CD8-positive, alpha-beta memory T cell (primary cell): ENCODE data around the gene RAB11FIP4. TPM values are rescaled to one million over a fixed set of nuclear protein-coding genes. Genes with fewer than 3 reads are reported as not detected.

ENCODE experiments used
- CTCF ChIA-PET: fragments of 350-600 bp; sonication (Branson Sonifier 250); formaldehyde crosslinking; loops from one replicate; lab custom pipeline; 2021; ENCODE audit warnings: antibody characterized with exemption; lab: Charles Lee
- POLR2A ChIA-PET: fragments of 350-600 bp; sonication (Branson Sonifier 250); formaldehyde crosslinking; loops from one replicate; lab custom pipeline; 2021; ENCODE audit warnings: antibody characterized with exemption; lab: Charles Lee
- DNase-seq, 5 donors: peaks; one replicate each; pipeline versions ENCODE4 v3.0.0 to v3.0.0-alpha.2; 2020 to 2022; ENCODE audit warnings: mixed read lengths in 1 of 5
- H3K27ac ChIP-seq: one replicate; pipeline ENCODE4 v1.7.0; 2013; ENCODE audit warnings: low read depth, mild to moderate bottlenecking, low read length, moderate library complexity
- H3K27me3 ChIP-seq: 2 replicates; pipeline ENCODE4 v1.7.0; 2013; ENCODE audit warnings: low read length, mild to moderate bottlenecking; ENCODE audit not compliant: insufficient read depth, poor library complexity, severe bottlenecking
- H3K36me3 ChIP-seq: 2 replicates; pipeline ENCODE4 v1.7.0; 2013; ENCODE audit warnings: mild to moderate bottlenecking, low read length, moderate library complexity; ENCODE audit not compliant: insufficient read depth
- H3K4me1 ChIP-seq: 2 replicates; pipeline ENCODE4 v1.7.0; 2013; ENCODE audit warnings: mild to moderate bottlenecking, low read length, moderate library complexity; ENCODE audit not compliant: insufficient read depth
- H3K4me3 ChIP-seq: 2 replicates; pipeline ENCODE4 v1.7.0; 2013; ENCODE audit warnings: mild to moderate bottlenecking, low read length
- H3K9me3 ChIP-seq: 2 replicates; pipeline ENCODE4 v1.7.0; 2013; ENCODE audit warnings: mild to moderate bottlenecking, low read length
- H3K27ac Mint-ChIP-seq, 8 donors: one replicate each; pipeline ENCODE4 v1.8.0; 2020 to 2021; ENCODE audit warnings: mixed read lengths in 8 of 8, mild to moderate bottlenecking in 6 of 8, inconsistent platforms in 3 of 8, moderate library complexity in 3 of 8
- H3K27me3 Mint-ChIP-seq, 2 donors: one replicate each; pipeline ENCODE4 v1.8.0; 2020 to 2021; ENCODE audit warnings: mixed read lengths in 2 of 2, mild to moderate bottlenecking in 1 of 2, moderate library complexity in 1 of 2
- H3K36me3 Mint-ChIP-seq, 3 donors: one replicate each; pipeline ENCODE4 v1.8.0; 2020 to 2021; ENCODE audit warnings: mixed read lengths in 3 of 3, inconsistent platforms in 1 of 3, mild to moderate bottlenecking in 1 of 3
- H3K4me1 Mint-ChIP-seq, 3 donors: one replicate each; pipeline ENCODE4 v1.8.0; 2020 to 2021; ENCODE audit warnings: mixed read lengths in 3 of 3, inconsistent platforms in 1 of 3, mild to moderate bottlenecking in 1 of 3
- H3K4me3 Mint-ChIP-seq, 7 donors: one replicate each; pipeline ENCODE4 v1.8.0; 2020 to 2021; ENCODE audit warnings: mixed read lengths in 7 of 7, mild to moderate bottlenecking in 6 of 7, moderate library complexity in 4 of 7, inconsistent platforms in 2 of 7
- H3K9me3 Mint-ChIP-seq, 5 donors: one replicate each; pipeline ENCODE4 v1.8.0; 2020 to 2022; ENCODE audit warnings: mixed read lengths in 5 of 5, mild to moderate bottlenecking in 3 of 5, moderate library complexity in 2 of 5, inconsistent platforms in 1 of 5
- polyA plus RNA-seq: library from polyadenylated mRNA; unstranded; fragments of 300-500 nt; fragmentation: Illumina TruSeq; gene quantifications from one replicate; pipeline ENCODE4 v1.2.3, GENCODE V29; 2021
- total RNA-seq, 2 experiments: library from RNA; stranded (reverse); gene quantifications; one replicate each; pipeline ENCODE4 v1.2.3, GENCODE V29; 2021

RAB11FIP4 gene
- total and polyA plus RNA-seq, 3 experiments from 2014 or later, result 15.1 to 26.8 (median 17.4) TPM

DNA sequence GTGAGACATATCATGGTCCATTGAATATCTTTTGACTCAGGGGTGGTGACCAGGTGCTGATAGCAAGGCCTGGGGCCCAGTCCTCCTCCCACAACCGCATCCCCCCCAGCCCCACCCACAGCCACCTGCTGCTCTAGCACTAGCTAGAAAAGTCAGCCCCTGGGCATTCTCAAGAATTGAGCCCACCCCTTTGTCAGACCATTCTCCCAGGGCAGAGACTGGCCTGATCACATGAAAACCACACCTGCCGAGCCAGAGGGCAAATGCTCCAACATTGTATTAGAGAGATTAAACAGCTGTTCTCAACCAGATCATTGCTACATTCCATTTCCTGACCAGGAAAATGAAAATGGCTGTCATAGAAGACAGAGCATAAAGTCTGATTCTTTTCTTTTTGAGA, 62.4 kb downstream of the RAB11FIP4 start:
- no peaks in the 10 kb centered on the region for H3K27me3 ChIP-seq
- no peak for DNase-seq
- H3K4me3 Mint-ChIP-seq, result no peak overlapping the region
- H3K27ac Mint-ChIP-seq, result no peak overlapping the region
- no peaks in the 10 kb centered on the region for H3K9me3 Mint-ChIP-seq
- no peaks in the 10 kb centered on the region for H3K36me3 Mint-ChIP-seq
- ChIA-PET CTCF (interaction anchor here (0.9 kb wide), 1 partner anchor 71 kb away, joined by 3 read pairs; no protein-coding TSS in a partner anchor), POLR2A (no interaction called here)
- H3K4me1 ChIP-seq, result no peaks in the 10 kb centered on the region
- no peaks in the 10 kb centered on the region for H3K36me3 ChIP-seq
- H3K9me3 ChIP-seq, result no peaks in the 10 kb centered on the region
- no peak overlapping the region for H3K4me3 ChIP-seq
- peaks cover 7% of the 10 kb centered on the region in 2 donors for H3K27me3 Mint-ChIP-seq
- no peaks in the 10 kb centered on the region for H3K4me1 Mint-ChIP-seq
- no peak overlapping the region for H3K27ac ChIP-seq

DNA sequence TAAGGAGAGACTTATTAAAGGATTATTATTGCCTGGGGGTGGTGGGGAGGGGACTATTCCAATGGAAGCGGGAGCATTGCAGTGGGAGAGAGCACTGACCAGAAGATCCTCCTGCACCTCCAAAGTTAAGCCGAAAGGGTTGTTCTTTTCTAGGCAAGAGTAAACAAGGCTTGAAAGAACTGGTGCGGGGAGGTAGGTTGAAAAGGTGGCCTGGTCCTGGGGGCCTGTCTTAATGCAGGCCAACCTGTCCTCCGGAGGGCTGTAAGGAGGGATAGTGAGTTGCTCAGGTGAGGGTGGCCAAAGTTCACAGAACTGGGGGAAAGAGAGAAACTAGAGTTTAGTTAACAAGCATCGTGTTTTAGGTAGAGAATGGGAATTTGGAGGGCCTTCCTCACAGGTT, 65.3 kb downstream of the RAB11FIP4 start:
- no peak overlapping the region for H3K4me3 Mint-ChIP-seq
- Histone ChIP-seq H3K9me3 (no peaks in the 10 kb centered on the region), H3K4me3 (no peak overlapping the region), H3K4me1 (no peaks in the 10 kb centered on the region), H3K27me3 (no peaks in the 10 kb centered on the region), H3K27ac (peak overlapping the region; percentile 6), H3K36me3 (no peaks in the 10 kb centered on the region)
- H3K27me3 Mint-ChIP-seq, result peaks cover 0 to 6% of the 10 kb centered on the region in 2 donors
- H3K36me3 Mint-ChIP-seq, result no peaks in the 10 kb centered on the region
- DNase-seq, result no peak
- POLR2A ChIA-PET, result no interaction called here
- H3K4me1 Mint-ChIP-seq, result no peaks in the 10 kb centered on the region
- H3K9me3 Mint-ChIP-seq, result no peaks in the 10 kb centered on the region
- CTCF ChIA-PET, result interaction anchor here (0.8 kb wide), 1 partner anchor 61 kb away, joined by 3 read pairs; no protein-coding TSS in a partner anchor
- no peak overlapping the region for H3K27ac Mint-ChIP-seq

DNA sequence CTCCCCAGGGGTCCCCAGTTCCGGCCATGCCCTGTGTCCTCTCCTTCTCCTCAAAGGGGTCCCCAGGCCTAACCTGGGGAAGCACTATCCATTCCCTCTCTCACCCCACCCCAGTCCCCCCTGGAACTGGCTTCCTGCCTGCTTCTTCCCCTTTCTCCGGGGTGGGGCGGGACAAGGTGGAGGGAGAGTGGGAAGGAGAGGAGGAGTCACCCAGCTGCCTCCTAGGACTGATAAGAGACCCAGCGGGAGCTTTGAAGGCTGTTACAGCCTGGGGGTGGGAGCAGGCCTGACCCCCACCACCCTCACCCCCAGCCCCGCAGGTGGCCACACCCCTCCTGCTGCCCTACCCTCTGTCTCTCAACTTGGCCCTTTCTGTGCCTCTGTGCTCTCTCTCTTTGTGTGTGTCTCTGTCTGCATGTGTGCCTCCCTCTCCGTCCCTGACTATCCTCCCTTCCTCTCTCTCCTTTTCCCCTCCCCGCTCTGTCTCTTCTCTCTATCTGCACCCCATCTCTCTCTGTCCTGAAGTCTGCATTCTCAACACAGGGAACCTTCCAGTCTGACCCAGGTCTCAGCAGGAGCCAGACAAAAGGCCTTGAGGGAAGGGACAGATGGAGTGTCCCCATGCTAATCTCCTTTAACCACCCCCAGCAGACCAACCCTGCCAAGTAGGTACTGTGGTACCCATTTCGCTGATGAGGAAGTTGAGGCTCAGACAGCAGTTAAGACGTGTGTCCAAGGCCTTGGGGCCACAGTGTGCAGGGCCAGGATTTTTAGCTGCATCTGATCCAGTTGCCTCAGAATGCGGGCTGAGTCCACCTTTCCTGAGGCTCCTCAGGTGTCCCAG, 66.1 kb downstream of the RAB11FIP4 start:
- no peak overlapping the region for H3K4me3 Mint-ChIP-seq

DNA sequence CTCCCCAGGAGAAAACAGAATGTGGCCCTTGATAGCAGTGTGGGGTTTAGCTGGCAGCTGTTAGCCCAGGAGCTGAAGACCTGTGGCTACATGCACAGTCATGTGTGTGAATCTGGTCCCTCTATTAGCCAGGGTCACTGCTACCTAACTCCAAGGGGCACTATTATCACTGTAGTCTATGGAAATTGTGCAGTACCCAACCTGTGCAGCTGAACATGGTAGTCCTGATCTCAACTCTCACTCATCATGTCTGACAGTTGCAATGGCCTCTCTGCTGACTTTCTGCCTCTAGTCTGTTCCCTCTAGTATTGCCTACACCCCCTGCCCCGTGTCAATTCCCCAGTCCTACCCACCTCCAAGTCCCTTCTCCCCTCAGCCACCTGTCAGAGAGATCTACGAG, 67.4 kb downstream of the RAB11FIP4 start:
- H3K4me1 ChIP-seq, result no peaks in the 10 kb centered on the region
- Mint-ChIP-seq H3K4me1 (no peaks in the 10 kb centered on the region), H3K36me3 (no peaks in the 10 kb centered on the region), H3K4me3 (no peak overlapping the region), H3K27ac (peak overlapping the region in 3 of 8 donors; percentile 5 to 68 (median 12)), H3K27me3 (peaks cover 0 to 6% of the 10 kb centered on the region in 2 donors), H3K9me3 (no peaks in the 10 kb centered on the region)
- POLR2A ChIA-PET, result no interaction called here
- no peaks in the 10 kb centered on the region for H3K9me3 ChIP-seq
- H3K4me3 ChIP-seq, result no peak overlapping the region
- no peaks in the 10 kb centered on the region for H3K36me3 ChIP-seq
- CTCF ChIA-PET, result no interaction called here
- no peak for DNase-seq
- no peak overlapping the region for H3K27ac ChIP-seq
- H3K27me3 ChIP-seq, result no peaks in the 10 kb centered on the region

More for the DNA sequence above, 66.1 kb downstream of the RAB11FIP4 start:
- no peak for DNase-seq
- H3K4me1 Mint-ChIP-seq, result no peaks in the 10 kb centered on the region
- Histone ChIP-seq H3K36me3 (no peaks in the 10 kb centered on the region), H3K27me3 (no peaks in the 10 kb centered on the region), H3K27ac (peak overlapping the region; percentile 6), H3K4me1 (no peaks in the 10 kb centered on the region), H3K4me3 (no peak overlapping the region), H3K9me3 (no peaks in the 10 kb centered on the region)
- POLR2A ChIA-PET, result no interaction called here
- peaks cover 0 to 6% of the 10 kb centered on the region in 2 donors for H3K27me3 Mint-ChIP-seq
- H3K27ac Mint-ChIP-seq, result no peak overlapping the region
- CTCF ChIA-PET, result no interaction called here
- H3K9me3 Mint-ChIP-seq, result no peaks in the 10 kb centered on the region
- no peaks in the 10 kb centered on the region for H3K36me3 Mint-ChIP-seq

DNA sequence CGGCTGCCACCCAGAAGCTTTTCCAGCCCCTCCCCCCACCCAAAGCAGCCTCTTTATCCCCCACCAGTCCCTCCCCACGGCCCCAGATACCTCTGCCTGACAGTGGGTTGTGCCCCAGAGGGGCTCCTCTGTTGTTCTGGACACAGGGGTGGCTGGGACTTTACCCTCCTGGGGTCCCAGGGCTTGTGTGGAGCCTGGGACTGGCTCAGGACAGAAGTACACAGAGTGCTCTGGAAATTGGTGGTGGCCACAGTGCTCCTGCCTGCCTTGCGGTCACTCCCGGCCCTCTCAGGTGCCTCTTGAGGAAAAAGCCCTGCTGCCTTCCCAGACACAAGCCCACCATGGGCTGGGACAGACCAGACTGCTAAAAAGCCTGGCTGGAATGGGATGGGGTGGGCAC, 68.2 kb downstream of the RAB11FIP4 start:
- no peak overlapping the region for H3K4me3 ChIP-seq
- POLR2A ChIA-PET, result no interaction called here

DNA sequence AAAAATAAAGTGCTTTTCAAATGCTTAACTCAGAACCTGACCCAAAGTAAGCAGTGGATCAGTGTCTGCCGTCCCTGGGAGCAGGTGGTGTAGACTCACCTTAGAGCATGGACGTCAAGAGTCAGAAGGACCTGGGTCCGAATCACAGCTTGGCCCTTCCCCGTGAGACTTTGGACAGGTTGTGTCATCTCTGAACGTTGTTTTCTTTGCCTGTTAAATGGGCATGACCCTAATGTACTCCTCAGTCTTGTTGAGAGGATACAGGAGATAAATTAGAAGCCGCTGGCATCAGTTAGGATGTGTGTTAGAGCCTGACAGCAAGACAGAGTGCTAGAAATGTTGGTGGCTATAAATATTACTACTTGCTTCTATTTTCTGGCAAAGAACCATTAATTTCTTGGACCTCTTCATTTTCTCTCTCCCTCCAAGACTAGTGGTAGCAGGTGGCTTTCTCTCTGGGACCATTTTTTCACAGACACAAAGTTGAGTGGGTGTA, 68.8 kb downstream of the RAB11FIP4 start:
- no peaks in the 10 kb centered on the region for H3K36me3 ChIP-seq
- H3K27me3 ChIP-seq, result no peaks in the 10 kb centered on the region
- H3K27ac ChIP-seq, result no peak overlapping the region
- ChIA-PET POLR2A (no interaction called here), CTCF (interaction anchor here (1.5 kb wide), 1 partner anchor 66 kb away, joined by 3 read pairs; no protein-coding TSS in a partner anchor)
- peaks cover 0 to 6% of the 10 kb centered on the region in 2 donors for H3K27me3 Mint-ChIP-seq
- DNase-seq, result no peak
- H3K9me3 Mint-ChIP-seq, result no peaks in the 10 kb centered on the region
- H3K36me3 Mint-ChIP-seq, result no peaks in the 10 kb centered on the region
- no peak overlapping the region for H3K4me3 Mint-ChIP-seq
- H3K27ac Mint-ChIP-seq, result peak overlapping the region in 1 of 8 donors; percentile 10
- no peak overlapping the region for H3K4me3 ChIP-seq
- no peaks in the 10 kb centered on the region for H3K4me1 ChIP-seq
- H3K4me1 Mint-ChIP-seq, result no peaks in the 10 kb centered on the region
- no peaks in the 10 kb centered on the region for H3K9me3 ChIP-seq

More for the DNA sequence above, 68.2 kb downstream of the RAB11FIP4 start:
- H3K9me3 ChIP-seq, result no peaks in the 10 kb centered on the region
- no peak overlapping the region for H3K27ac ChIP-seq
- peaks cover 0 to 6% of the 10 kb centered on the region in 2 donors for H3K27me3 Mint-ChIP-seq
- no peaks in the 10 kb centered on the region for H3K4me1 ChIP-seq
- no peaks in the 10 kb centered on the region for H3K27me3 ChIP-seq
- H3K4me1 Mint-ChIP-seq, result no peaks in the 10 kb centered on the region
- no peak overlapping the region for H3K27ac Mint-ChIP-seq
- no peak for DNase-seq
- CTCF ChIA-PET, result no interaction called here
- no peaks in the 10 kb centered on the region for H3K36me3 Mint-ChIP-seq
- no peaks in the 10 kb centered on the region for H3K36me3 ChIP-seq
- no peaks in the 10 kb centered on the region for H3K9me3 Mint-ChIP-seq
- no peak overlapping the region for H3K4me3 Mint-ChIP-seq

DNA sequence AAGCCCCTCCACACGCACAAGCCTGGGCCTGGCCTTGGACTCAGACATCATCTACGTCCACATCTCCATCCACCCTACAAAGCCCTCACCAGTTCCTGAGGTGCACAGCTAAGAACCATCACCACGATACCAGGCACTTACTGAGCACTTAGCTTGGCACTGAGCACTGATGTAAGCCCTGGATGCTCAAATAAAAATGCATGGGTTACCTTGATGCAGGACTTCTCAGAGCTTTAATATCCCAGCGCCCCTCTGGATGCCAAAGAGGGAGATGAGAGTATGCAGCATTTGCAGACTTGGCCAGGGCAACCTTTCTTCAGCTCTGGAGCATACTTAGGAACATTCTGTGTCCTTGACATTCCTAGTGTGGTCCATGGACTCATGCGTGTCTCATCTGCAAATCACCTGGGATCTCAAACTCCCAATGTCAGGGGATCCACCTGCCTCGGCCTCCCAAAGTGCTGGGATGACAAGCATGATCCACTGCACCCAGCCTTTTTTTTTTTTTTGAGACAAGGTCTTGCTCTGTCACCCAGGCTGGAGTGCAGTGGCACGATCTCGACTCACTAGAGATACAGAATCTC, 69.8 kb downstream of the RAB11FIP4 start:
- Mint-ChIP-seq H3K4me3 (no peak overlapping the region), H3K27me3 (peaks cover 0 to 4% of the 10 kb centered on the region in 2 donors), H3K27ac (peak overlapping the region in 2 of 8 donors; percentile 23 to 87), H3K4me1 (no peaks in the 10 kb centered on the region), H3K36me3 (no peaks in the 10 kb centered on the region), H3K9me3 (no peaks in the 10 kb centered on the region)
- no peaks in the 10 kb centered on the region for H3K27me3 ChIP-seq
- no peaks in the 10 kb centered on the region for H3K4me1 ChIP-seq
- DNase-seq, result no peak
- ChIA-PET CTCF (interaction anchor here (1.5 kb wide), 1 partner anchor 65 kb away, joined by 3 read pairs; no protein-coding TSS in a partner anchor), POLR2A (no interaction called here)
- no peak overlapping the region for H3K27ac ChIP-seq
- H3K4me3 ChIP-seq, result no peak overlapping the region
- no peaks in the 10 kb centered on the region for H3K36me3 ChIP-seq
- H3K9me3 ChIP-seq, result no peaks in the 10 kb centered on the region

DNA sequence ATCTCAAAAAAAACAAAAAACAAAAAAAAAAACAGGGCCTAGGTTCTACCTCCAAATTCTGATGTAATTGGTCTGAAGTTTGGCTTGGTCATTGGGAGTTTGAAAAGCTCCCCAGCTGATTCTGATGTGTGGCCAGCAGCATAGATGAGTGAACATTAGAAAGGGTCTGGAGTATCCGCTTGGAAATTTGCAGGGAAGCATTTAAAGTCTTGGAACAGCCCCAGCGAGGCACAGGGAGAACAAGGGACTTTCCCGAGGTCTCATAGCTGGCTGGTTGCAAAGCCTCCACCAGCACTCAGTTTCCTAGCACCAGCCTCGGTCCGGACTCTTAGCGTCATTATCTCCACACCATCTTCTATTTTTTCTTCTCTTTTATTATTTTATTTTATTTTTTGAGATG, 70.8 kb downstream of the RAB11FIP4 start:
- H3K4me1 Mint-ChIP-seq, result no peaks in the 10 kb centered on the region
- CTCF ChIA-PET, result interaction anchor here (1.6 kb wide), 2 partner anchors 22 to 49 kb away, joined by 3 read pairs; no protein-coding TSS in a partner anchor
- peaks cover 0 to 5% of the 10 kb centered on the region in 2 donors for H3K27me3 Mint-ChIP-seq
- DNase-seq, result no peak
- no peaks in the 10 kb centered on the region for H3K9me3 Mint-ChIP-seq
- Histone ChIP-seq H3K36me3 (no peaks in the 10 kb centered on the region), H3K9me3 (no peaks in the 10 kb centered on the region), H3K4me3 (no peak overlapping the region), H3K27me3 (no peaks in the 10 kb centered on the region), H3K4me1 (no peaks in the 10 kb centered on the region), H3K27ac (no peak overlapping the region)
- H3K4me3 Mint-ChIP-seq, result no peak overlapping the region
- H3K36me3 Mint-ChIP-seq, result no peaks in the 10 kb centered on the region
- POLR2A ChIA-PET, result no interaction called here
- no peak overlapping the region for H3K27ac Mint-ChIP-seq
